Retinal pigment epithelial cell (primary cell): ENCODE results near the gene SEC61A2.

ENCODE experiments used
- DNase-seq: peaks from one replicate; pipeline ENCODE4 v3.0.0-alpha.2; 2010; ENCODE audit warnings: low read depth
- H3K4me3 ChIP-seq: 2 replicates; pipeline ENCODE4 v1.5.1; 2011; ENCODE audit warnings: mild to moderate bottlenecking, low read length, control low read depth, moderate library complexity
- TF ChIP-seq, protein P1 (sequence below): conservative IDR thresholded peaks from 2 replicates; pipeline ENCODE4 v1.5.1; 2011; ENCODE audit warnings: low read depth, low read length, control low read depth, inconsistent platforms

The SEC61A2 gene

GRCh38 chr10:12177642-12178041 lies 48.2 kb downstream of the SEC61A2 start:
- no peak overlapping the region for H3K4me3 ChIP-seq
- DNase-seq: no peak
- TF ChIP-seq, protein P1, sequence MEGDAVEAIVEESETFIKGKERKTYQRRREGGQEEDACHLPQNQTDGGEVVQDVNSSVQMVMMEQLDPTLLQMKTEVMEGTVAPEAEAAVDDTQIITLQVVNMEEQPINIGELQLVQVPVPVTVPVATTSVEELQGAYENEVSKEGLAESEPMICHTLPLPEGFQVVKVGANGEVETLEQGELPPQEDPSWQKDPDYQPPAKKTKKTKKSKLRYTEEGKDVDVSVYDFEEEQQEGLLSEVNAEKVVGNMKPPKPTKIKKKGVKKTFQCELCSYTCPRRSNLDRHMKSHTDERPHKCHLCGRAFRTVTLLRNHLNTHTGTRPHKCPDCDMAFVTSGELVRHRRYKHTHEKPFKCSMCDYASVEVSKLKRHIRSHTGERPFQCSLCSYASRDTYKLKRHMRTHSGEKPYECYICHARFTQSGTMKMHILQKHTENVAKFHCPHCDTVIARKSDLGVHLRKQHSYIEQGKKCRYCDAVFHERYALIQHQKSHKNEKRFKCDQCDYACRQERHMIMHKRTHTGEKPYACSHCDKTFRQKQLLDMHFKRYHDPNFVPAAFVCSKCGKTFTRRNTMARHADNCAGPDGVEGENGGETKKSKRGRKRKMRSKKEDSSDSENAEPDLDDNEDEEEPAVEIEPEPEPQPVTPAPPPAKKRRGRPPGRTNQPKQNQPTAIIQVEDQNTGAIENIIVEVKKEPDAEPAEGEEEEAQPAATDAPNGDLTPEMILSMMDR: no peak

- TF ChIP-seq, protein P1: no peak
- H3K4me3 ChIP-seq: no peak overlapping the region
- DNase-seq: no peak
Observed at GRCh38 chr10:12179606-12180170, 50.2 kb downstream of the SEC61A2 start.

DNA sequence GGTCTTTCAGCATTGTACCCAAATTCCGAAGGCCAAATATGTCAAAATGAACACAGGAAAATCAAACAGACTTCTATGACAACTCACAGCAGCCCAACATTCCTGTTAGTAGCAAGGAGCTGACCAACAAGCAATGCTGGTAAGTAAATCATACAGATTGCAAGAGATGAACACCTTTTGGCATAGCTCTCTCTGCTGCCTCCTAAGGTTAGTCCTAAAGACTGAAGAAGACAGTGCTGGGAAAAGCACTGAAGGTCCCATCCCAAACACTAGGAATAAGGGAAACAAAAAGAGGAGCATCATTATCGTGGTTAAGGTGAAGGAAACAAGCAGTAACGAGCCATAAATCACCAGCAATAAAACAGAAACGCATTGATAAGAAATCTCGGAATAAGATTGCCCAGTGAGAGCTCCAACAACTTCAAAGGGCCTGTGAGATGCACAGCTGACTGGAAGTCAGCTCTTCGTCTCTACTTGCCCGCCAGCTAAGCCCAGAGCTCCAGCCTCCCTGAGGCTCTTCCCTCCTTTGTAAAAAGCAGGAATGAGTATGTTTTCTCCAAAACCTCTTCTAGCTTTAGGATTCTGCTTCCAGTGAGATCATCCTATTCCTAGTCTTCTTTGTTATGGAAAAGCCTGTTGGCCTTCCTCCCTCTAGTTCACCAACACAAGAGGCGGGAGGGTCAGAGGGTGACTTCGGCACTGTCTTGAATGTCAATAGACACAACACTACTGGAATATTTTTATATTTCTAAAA lies 50.9 kb downstream of the SEC61A2 start:
- no peak overlapping the region for H3K4me3 ChIP-seq
- TF ChIP-seq, protein P1: no peak
- DNase-seq: no peak

DNA sequence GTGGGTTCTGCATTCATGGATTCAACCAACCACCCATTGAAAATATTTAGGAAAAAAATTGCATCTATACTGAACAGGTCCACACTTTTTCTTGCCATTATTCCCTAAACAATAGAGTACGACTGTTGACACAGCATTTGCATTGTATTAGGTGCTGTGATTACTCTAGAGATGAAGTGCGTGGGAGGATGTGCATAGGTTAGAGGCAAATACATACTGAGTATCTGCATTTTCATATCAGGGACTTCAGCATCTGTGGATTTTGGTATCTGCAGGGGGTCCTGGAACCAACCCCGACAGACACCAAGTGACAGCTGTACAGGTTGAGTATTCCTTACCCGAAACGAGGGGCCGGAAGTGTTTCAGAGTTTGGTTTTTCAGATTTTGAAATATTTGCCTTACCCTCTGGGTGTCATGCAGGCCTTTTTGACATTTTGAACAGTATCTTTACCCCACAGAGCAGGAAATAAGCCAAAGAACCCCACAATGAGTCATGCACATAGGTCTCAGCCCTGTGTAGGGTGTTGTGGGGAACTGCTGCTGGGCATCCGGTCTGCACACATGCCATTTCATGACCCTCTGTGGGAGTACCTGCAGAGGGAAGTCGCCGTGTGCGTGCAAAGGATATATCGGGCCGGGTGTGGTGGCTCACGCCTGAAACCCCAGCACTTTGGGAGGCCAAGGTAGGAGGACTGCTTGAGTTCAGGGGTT lies 51.7 kb downstream of the SEC61A2 start:
- TF ChIP-seq, protein P1: no peak
- H3K4me3 ChIP-seq: no peak overlapping the region
- no peak for DNase-seq

DNA sequence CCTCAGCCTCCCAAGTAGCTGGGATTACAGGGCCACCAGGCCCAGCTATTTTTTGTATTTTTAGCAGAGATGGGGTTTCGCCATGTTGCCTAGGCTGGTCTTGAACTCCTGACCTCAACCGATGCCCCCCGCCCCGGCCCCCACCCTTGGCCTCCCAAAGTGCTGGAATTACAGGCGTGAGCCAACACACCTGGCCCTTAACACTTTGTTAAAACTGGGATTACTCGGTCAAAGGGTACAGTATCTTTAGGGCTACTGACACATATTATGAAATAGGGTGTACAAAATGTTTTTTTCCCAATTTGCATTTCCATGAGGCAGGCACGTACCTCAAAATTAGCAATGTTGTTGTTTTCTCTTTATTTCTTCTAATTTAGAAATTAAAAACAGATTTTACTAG lies 54.7 kb downstream of the SEC61A2 start:
- H3K4me3 ChIP-seq: no peak overlapping the region
- TF ChIP-seq, protein P1: no peak
- DNase-seq: no peak

GRCh38 chr10:12186323-12186722 lies 56.8 kb downstream of the SEC61A2 start:
- no peak for DNase-seq
- TF ChIP-seq, protein P1: no peak
- no peak overlapping the region for H3K4me3 ChIP-seq
